ENCODE measurements around the gene MED26.

Gene MED26

GRCh38 chr19:16645140-16645539, 17.1 kb upstream of the MED26 start:
- no peak for DNase-seq

- DNase-seq: no peak
These were observed 13.7 kb upstream of the MED26 start for GRCh38 chr19:16641695-16642094.

DNA sequence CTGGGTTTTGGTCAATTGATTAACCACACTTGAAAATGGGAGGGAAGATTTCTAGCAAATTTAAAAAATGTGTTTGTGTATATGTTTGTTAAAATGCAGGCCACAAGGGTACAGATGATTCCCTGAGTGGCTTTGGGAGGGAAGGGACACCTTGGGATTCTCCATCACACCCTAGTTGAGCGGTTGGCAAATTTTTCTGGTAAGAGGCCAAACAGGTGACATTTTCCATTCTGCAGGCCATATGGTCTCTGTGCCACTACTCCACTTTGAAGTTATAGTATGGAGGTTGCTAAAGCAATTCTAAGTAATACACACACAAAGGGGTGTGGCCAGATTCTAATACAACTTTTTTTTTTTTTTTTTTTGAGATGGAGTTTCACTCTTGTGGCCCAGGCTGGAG, 12.9 kb upstream of the MED26 start:
- no peak for DNase-seq

DNA sequence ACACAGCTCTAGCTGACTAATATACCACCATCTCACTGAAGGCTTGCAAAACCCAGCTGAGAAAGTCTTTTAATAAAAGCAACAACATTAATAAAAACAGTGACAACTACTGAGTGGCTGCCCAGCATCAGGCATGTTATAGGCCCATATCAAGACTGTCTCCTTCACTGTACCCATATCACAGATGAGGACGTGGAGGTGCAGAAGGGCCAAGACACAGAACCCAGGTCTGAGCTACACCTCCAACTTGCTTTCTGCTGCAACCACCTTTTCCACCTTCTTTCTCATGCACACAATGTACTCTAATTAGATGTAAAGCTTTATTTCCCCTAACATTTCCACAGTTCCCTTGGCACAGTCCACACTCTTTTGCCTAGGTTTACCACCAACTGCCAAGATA, 10.7 kb upstream of the MED26 start:
- no peak for DNase-seq

- no peak for DNase-seq
These were observed 9.5 kb upstream of the MED26 start for GRCh38 chr19:16637535-16637934.

- no peak for DNase-seq
These were observed 3.5 kb upstream of the MED26 start for GRCh38 chr19:16631465-16631864.

DNA sequence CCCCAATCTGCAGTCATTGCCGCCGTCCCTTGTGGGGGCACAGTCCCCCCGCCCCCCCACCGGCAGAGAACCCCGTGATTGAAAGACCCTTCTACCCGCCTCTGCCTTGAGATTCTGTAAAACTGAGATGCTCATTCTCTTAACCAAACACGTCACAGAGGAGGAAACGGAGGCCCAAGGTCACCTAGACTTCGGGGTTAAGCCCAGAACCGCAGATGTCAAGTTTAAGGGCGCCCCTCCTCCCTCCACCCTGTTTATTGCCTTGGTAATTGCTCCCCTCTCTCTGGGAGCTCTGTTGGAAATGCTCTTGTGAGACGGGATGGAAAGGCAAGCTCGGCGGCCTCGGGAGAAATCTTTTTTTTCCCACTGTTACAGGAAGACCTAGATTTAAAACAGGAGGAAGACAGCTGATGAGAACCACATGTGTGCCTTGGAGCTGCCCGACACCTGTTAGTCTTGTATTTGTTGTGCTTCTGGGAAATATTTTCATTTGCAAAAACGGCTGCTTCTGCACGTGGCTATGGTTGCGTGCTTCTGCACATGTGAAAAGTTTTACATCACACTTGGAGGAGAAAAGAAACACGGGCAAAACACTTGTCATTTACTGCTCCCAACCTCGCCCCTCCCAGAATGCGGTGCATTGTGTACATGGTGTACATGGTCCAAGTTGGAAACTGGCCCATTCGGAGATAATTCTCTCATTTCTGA, 1.1 kb upstream of the MED26 start:
- peak; percentile 36 for DNase-seq

GRCh38 chr19:16627928-16628182, 149 bp downstream of the MED26 start:
- no peak for DNase-seq

- DNase-seq: peak; percentile 19
These were observed 644 bp downstream of the MED26 start for GRCh38 chr19:16627193-16627927.

GRCh38 chr19:16626796-16627192, 1.2 kb downstream of the MED26 start:
- no peak for DNase-seq

GRCh38 chr19:16625163-16625958, 2.6 kb downstream of the MED26 start:
- no peak for DNase-seq

DNA sequence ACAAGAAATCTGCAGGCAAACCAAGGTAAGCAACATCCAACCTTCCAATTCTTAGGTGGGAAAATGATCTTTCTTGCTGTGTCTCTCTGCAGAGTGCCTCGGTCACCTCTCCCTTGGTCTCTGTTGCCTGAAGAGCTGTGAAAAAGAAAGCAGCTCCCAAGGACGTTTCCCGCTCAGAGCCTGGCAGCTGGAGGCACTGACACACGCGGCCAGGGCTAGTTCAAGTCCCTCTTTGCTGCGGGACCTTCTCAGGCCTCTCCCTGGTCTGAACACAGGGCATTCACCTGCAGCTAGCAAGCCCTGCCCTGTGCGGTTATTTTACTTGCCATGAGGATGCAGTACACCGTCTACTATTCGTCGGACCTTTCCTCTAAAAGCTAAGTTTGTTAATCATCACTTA, 3.8 kb downstream of the MED26 start:
- DNase-seq: no peak

- no peak for DNase-seq
These were observed 4.4 kb downstream of the MED26 start for GRCh38 chr19:16623576-16623975.

DNA sequence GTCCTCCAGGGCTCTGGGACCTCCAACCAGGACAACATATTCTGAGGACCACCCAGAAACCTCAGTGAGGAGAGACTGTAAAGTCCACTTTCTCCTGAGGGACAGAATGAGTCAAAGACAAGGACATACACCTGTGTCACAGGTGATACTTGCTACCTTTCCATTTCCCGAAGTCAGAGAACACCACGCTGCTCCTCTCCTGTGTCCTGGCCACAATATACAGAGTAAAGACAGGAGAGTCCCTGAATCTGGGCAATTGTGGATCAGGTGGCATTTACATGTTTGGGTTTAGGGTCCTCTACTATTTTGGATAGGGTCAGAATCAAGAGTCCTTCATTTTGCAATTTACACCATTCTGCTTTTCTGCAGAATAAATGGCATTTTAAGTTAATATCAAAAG, 4.9 kb downstream of the MED26 start:
- DNase-seq: no peak

DNA sequence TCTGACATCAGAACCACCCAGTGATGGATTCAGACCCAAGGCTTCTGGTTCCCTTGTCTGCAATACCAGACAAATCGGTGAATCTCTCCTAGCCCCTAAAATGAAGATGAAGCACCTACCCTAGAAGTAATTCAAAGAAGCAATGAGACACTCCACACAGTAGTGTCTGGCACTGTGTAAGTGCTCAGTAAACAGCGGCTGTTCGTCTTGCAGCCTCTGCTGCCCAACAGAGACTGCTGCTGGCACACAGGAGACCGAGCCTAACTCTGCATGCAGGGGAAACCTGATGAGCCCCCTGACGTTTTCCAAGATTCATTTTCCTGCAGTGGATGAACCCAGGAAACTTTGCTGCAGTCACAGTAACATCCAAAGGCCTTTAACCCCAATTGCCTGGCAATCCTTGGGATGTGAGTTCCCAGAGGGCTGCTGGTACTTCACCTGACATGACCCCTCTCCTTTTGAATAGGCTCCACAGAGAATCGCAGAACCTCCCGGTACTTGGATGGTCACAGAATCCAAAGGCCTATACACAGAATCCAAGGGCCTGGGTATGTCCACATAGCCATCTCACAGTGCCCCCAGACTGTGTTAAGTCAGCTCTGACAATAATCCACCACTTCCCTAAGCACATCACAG, 6.7 kb downstream of the MED26 start:
- DNase-seq: no peak

DNA sequence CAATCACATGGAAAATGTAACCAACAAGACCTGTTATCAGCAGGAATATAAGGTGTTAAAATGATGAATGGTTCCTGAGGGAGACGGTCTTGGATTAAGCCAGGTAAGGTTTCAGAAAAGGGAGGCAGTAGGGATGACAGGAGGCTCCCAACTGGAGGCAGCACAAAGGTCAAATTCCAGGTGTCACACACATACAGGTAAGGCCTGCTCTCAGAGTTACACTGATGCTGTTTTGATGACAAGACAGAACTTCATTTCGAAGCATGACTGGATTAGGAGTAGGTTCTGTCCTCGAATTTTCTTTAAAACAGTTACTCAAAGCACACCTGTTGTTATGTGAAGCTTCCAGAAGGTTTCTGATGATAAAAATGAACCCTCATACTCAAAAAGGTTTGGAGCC, 7.4 kb downstream of the MED26 start:
- DNase-seq: no peak

DNA sequence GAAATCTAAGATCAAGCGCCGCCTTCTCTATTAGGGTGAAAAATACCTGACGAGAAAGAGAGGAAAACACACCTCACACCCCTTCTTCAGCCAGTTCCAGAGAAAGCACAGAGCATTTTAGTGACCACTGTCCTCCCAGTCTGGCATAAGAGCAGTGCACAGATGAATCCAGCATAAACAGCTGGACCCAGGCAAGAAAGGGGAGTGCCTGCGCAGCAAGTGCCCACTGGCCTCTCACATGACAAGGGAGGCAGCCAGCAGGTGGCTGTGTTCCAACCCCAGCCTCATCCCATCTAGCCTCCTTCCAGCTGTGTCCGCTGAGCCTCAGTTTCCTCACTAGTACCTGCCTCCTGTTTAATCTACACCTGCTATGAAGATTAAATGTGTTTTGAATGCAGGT, 8.0 kb downstream of the MED26 start:
- DNase-seq: no peak

DNA sequence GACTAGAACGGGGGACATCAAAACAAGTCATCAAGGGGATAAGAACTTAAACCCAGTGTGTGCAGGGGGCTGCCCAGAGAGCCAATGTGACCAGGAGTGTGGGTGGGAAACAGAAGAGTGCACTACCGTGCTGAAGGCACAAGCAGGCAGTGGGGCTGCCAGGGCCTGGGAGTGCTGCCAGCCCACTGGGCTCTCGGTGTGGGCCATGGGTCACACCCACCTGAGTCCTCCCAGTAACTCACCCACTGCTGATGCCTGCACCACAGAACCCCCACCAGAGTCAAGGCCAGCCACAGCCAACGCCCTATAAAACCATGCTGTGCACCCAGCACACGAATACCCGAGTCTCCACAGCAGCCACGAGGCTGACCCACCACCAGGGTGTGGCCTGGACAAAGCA, 8.5 kb downstream of the MED26 start:
- no peak for DNase-seq

- no peak for DNase-seq
These were observed 9.8 kb downstream of the MED26 start for GRCh38 chr19:16618248-16618647.

DNA sequence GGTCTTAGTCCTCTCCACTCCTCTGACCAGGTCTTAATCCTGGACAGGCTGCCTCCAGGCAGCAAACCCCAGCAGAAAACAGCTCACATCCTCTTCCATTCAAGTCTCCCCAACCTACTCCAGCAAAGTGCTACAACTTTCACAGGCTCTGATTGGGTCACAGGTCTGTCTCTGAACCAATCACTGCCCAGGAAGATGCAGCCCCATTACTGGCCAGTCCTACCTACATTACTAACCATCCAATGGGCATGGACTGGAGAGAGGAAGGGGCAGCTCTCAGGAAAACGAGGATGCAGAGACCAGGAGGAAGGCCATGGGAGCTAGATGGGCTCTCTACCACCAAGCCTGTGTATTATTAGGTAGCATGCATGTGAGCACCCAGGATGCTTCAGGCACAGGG, 12.2 kb downstream of the MED26 start:
- no peak for DNase-seq

DNA sequence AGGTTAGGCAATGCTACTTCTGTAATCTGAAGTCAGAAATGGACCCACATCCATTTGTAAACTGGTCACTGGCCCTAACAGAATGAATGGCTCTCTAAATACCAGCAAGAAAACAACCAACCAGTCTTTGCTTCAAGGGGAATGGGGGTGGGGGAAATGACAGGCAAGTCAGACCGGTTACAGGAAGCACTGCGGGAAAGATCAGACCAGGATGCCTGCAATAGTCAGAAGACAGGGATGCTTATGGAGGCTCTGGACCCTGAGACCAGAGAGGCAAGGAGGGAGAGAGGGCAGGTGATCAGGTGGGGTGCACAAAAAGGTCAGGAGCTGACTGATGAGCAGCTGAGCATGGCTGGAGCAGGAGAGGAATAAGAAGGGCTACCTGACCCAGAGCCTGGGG, 13.1 kb downstream of the MED26 start:
- DNase-seq: no peak

DNA sequence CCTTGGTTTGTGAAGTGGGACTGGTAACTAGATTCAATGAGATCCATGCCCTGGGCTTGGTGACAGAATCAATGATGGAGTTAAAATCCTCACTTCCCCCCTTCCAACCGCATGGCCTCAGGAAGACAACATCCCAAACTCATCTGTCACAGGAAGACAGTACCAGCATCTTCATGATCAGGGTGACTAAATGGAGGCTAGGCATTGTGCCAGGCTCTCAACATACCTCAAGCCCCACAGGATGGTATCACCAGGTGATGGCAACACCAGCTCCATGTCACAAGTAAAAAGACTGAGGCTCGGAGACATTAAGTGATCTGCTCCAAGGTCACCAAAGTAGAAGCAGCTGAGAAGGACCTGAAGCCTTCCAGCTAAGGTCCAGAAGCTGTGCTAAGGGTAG, 14.2 kb downstream of the MED26 start:
- DNase-seq: no peak

GRCh38 chr19:16612636-16613035, 15.4 kb downstream of the MED26 start:
- no peak for DNase-seq

GRCh38 chr19:16611121-16611520, 16.9 kb downstream of the MED26 start:
- DNase-seq: no peak

Measured in activated CD4-positive, alpha-beta T cell treated with anti-CD3 and anti-CD28 coated beads, Interleukin-2, Interleukin-6, amounts not matched to agents 100 ng/mL and 50 ng/mL, durations not matched to agents 16 hours and 8 hours (primary cell).